ENCODE results near the gene TNFRSF1B. TPM values are rescaled to one million over a fixed set of nuclear protein-coding genes. Genes with fewer than 3 reads are reported as not detected.
"Not testable (repeated sequence)": the region's sequence is repeated elsewhere in the genome, so short reads cannot be mapped to it uniquely, and the experiment has no call there.

The TNFRSF1B gene
- total and polyA plus RNA-seq, 2 of the 8 experiments (the other 6 are each of a cell fraction or from before 2014, with no cell fraction given) = 1.7 to 2.9 TPM

GRCh38 chr1:12222700-12223099 is 55.9 kb downstream of the TNFRSF1B start:
- H3K4me1 ChIP-seq (replicated peaks in 1 of 4; ENCODE audit: control insufficient read depth in 3 of 4, insufficient read depth in 4 of 4, low read length in 3 of 4); H3K14ac ChIP-seq (ENCODE audit: insufficient read length); H2AFZ ChIP-seq (ENCODE audit: low read length); H3K23ac ChIP-seq (ENCODE audit: insufficient read length); H2BK5ac ChIP-seq (ENCODE audit: low read depth, low read length); DNase-seq (ENCODE audit: low read depth in 1 of 2, low spot score in 2 of 2); H3K9ac ChIP-seq (replicated peaks in 1 of 4; ENCODE audit: extremely low read depth in 1 of 4, low read depth in 3 of 4, low read length in 3 of 4); H2BK12ac ChIP-seq (ENCODE audit: low read depth, low read length); H3K36me3 ChIP-seq (ENCODE audit: control insufficient read depth in 2 of 4, insufficient read depth in 4 of 4, low read length in 3 of 4); H3K9me3 ChIP-seq (ENCODE audit: insufficient read depth in 2 of 2, low read depth in 1 of 2, low read length in 1 of 2); H3K4ac ChIP-seq (replicated peaks; ENCODE audit: insufficient read length, low read depth, low read length); H2BK15ac ChIP-seq (ENCODE audit: low read length); H2BK120ac ChIP-seq (replicated peaks; ENCODE audit: low read depth, low read length); H3K18ac ChIP-seq (ENCODE audit: extremely low read depth, low read length); H3K27me3 ChIP-seq (replicated peaks in 1 of 4; ENCODE audit: control insufficient read depth in 3 of 4, extremely low read depth in 1 of 4, insufficient read depth in 3 of 4, low read length in 3 of 4); H3K79me2 ChIP-seq (ENCODE audit: control insufficient read depth in 1 of 2, insufficient read depth in 2 of 2, low read length in 2 of 2); H4K91ac ChIP-seq (replicated peaks; ENCODE audit: insufficient read length, low read length); H2AK5ac ChIP-seq (ENCODE audit: low read depth, low read length); H4K8ac ChIP-seq (ENCODE audit: extremely low read depth, insufficient read depth, low read length); FAIRE-seq; POLR2A ChIA-PET (ENCODE audit: partially characterized antibody); H4K5ac ChIP-seq (ENCODE audit: insufficient read length, low read depth, low read length); H4K20me1 ChIP-seq (replicated peaks in 1 of 2; ENCODE audit: control insufficient read depth in 1 of 2, insufficient read depth in 2 of 2, low read length in 2 of 2); H3K27ac ChIP-seq (ENCODE audit: low read depth, low read length); H3K56ac ChIP-seq (replicated peaks; ENCODE audit: insufficient read length, low read depth, low read length); H2BK20ac ChIP-seq (ENCODE audit: low read length); H3K4me2 ChIP-seq (ENCODE audit: insufficient read depth in 1 of 2, low read depth in 2 of 2, low read length in 2 of 2); H3K23me2 ChIP-seq (ENCODE audit: low read depth, low read length); H3K79me1 ChIP-seq (ENCODE audit: low read depth, low read length); H3K4me3 ChIP-seq (ENCODE audit: extremely low read depth in 1 of 4, insufficient read depth in 2 of 4, low read depth in 3 of 4, low read length in 4 of 4): not testable (repeated sequence)
- 89% methylated on average over 1 of the region's 1 CpG; no CpG with 5 or more reads in 1 of the 2 experiments for WGBS, 2 experiments (ENCODE audit: extremely low coverage in 1 of 2, insufficient coverage in 1 of 2, insufficient read length in 1 of 2, insufficient replicate concordance in 2 of 2, low coverage in 1 of 2, low lambda C conversion rate in 2 of 2, missing lambda C conversion rate in 1 of 2)
- CTCF ChIA-PET (ENCODE audit: partially characterized antibody) = interaction anchor here (0.6 kb wide), 1 partner anchor 134 kb away, joined by 3 read pairs; no protein-coding TSS in a partner anchor

GRCh38 chr1:12224092-12224491 is 57.3 kb downstream of the TNFRSF1B start:
- H3K56ac ChIP-seq (replicated peaks; ENCODE audit: insufficient read length, low read depth, low read length); H3K4ac ChIP-seq (replicated peaks; ENCODE audit: insufficient read length, low read depth, low read length); H4K8ac ChIP-seq (ENCODE audit: extremely low read depth, insufficient read depth, low read length); H3K23me2 ChIP-seq (ENCODE audit: low read depth, low read length); H3K79me2 ChIP-seq (ENCODE audit: control insufficient read depth in 1 of 2, insufficient read depth in 2 of 2, low read length in 2 of 2); H3K23ac ChIP-seq (ENCODE audit: insufficient read length); H3K79me1 ChIP-seq (ENCODE audit: low read depth, low read length); H4K91ac ChIP-seq (replicated peaks; ENCODE audit: insufficient read length, low read length); H2BK15ac ChIP-seq (ENCODE audit: low read length); H2BK120ac ChIP-seq (replicated peaks; ENCODE audit: low read depth, low read length); H4K20me1 ChIP-seq (replicated peaks in 1 of 2; ENCODE audit: control insufficient read depth in 1 of 2, insufficient read depth in 2 of 2, low read length in 2 of 2); H3K27me3 ChIP-seq (replicated peaks in 1 of 4; ENCODE audit: control insufficient read depth in 3 of 4, extremely low read depth in 1 of 4, insufficient read depth in 3 of 4, low read length in 3 of 4); DNase-seq (ENCODE audit: low read depth in 1 of 2, low spot score in 2 of 2); H2AK5ac ChIP-seq (ENCODE audit: low read depth, low read length); H3K4me1 ChIP-seq (replicated peaks in 1 of 4; ENCODE audit: control insufficient read depth in 3 of 4, insufficient read depth in 4 of 4, low read length in 3 of 4); H3K9ac ChIP-seq (replicated peaks in 1 of 4; ENCODE audit: extremely low read depth in 1 of 4, low read depth in 3 of 4, low read length in 3 of 4); POLR2A ChIA-PET (ENCODE audit: partially characterized antibody); H3K27ac ChIP-seq (ENCODE audit: low read depth, low read length); H2BK5ac ChIP-seq (ENCODE audit: low read depth, low read length); FAIRE-seq; H3K9me3 ChIP-seq (ENCODE audit: insufficient read depth in 2 of 2, low read depth in 1 of 2, low read length in 1 of 2); H2BK12ac ChIP-seq (ENCODE audit: low read depth, low read length); H2BK20ac ChIP-seq (ENCODE audit: low read length); H3K4me2 ChIP-seq (ENCODE audit: insufficient read depth in 1 of 2, low read depth in 2 of 2, low read length in 2 of 2); H3K18ac ChIP-seq (ENCODE audit: extremely low read depth, low read length); H3K4me3 ChIP-seq (ENCODE audit: extremely low read depth in 1 of 4, insufficient read depth in 2 of 4, low read depth in 3 of 4, low read length in 4 of 4); H3K36me3 ChIP-seq (ENCODE audit: control insufficient read depth in 2 of 4, insufficient read depth in 4 of 4, low read length in 3 of 4); H2AFZ ChIP-seq (ENCODE audit: low read length); H4K5ac ChIP-seq (ENCODE audit: insufficient read length, low read depth, low read length); H3K14ac ChIP-seq (ENCODE audit: insufficient read length): not testable (repeated sequence)
- 82% methylated on average over 6 of the region's 6 CpGs; no CpG with 5 or more reads in 1 of the 2 experiments for WGBS, 2 experiments (ENCODE audit: extremely low coverage in 1 of 2, insufficient coverage in 1 of 2, insufficient read length in 1 of 2, insufficient replicate concordance in 2 of 2, low coverage in 1 of 2, low lambda C conversion rate in 2 of 2, missing lambda C conversion rate in 1 of 2)
- CTCF ChIA-PET (ENCODE audit: partially characterized antibody) = interaction anchor here (0.6 to 1.6 kb wide), 2 partner anchors 47 to 100 kb away, joined by 3 to 4 read pairs; no protein-coding TSS in a partner anchor

Data from H1 (cell line).